ENCODE measurements around the gene NR1I2.

- TF ChIP-seq ARNTL (CRISPR knock-in tag; IDR thresholded peaks at IDR 0.05; ENCODE audit: borderline replicate concordance, low read depth) (no peak), TSHZ2 (CRISPR knock-in tag; IDR thresholded peaks at IDR 0.05) (no peak), RARB (CRISPR knock-in tag; IDR thresholded peaks at IDR 0.05) (no peak), POU6F1 (CRISPR knock-in tag; IDR thresholded peaks at IDR 0.05; ENCODE audit: borderline replicate concordance, low read depth) (no peak), CSDC2 (CRISPR knock-in tag; IDR thresholded peaks at IDR 0.05) (no peak), CSRNP3 (CRISPR knock-in tag; IDR thresholded peaks at IDR 0.05) (no peak), GLIS3 (CRISPR knock-in tag; IDR thresholded peaks at IDR 0.05) (no peak), ZC3H10 (CRISPR knock-in tag; IDR thresholded peaks at IDR 0.05) (no peak), ZNF565 (CRISPR knock-in tag; conservative IDR thresholded peaks at IDR 0.05; ENCODE audit: low read depth) (no peak), TCF4 (CRISPR knock-in tag; IDR thresholded peaks at IDR 0.05; ENCODE audit: borderline replicate concordance) (no peak), PATZ1 (CRISPR knock-in tag; IDR thresholded peaks at IDR 0.05; ENCODE audit: borderline replicate concordance) (no peak), OSR1 (CRISPR knock-in tag; IDR thresholded peaks at IDR 0.05) (no peak), ISL1 (CRISPR knock-in tag; IDR thresholded peaks at IDR 0.05) (no peak), ESRRG (CRISPR knock-in tag; IDR thresholded peaks at IDR 0.05) (no peak)
Observed at GRCh38 chr3:119783883-119784282, 2.0 kb downstream of the NR1I2 start.

Data from SK-N-SH treated with all-trans-retinoic acid at 6 μM for 48 hours (cell line).